ENCODE data around the gene ADARB1. TPM values are rescaled to one million over a fixed set of nuclear protein-coding genes. Genes with fewer than 3 reads are reported as not detected.
A peak's percentile ranks its signal among the peaks of the same experiment; 100 is the strongest.

The ADARB1 gene
- total RNA-seq, 4 donors from 2014 or later: 107 to 231 (median 201) TPM

- intact Hi-C loops (cut with DNase I): no loop called here
- H3K27ac ChIP-seq (replicated peaks in 1 of 4): no peak overlapping the region
- no peak overlapping the region for H3K4me3 ChIP-seq
- peaks cover 21 to 72% (median 52%) of the 10 kb centered on the region in 4 donors for H3K4me1 ChIP-seq
- DNase-seq (ENCODE audit: extremely low spot score): no peak
- no peaks in the 10 kb centered on the region for H3K9me3 ChIP-seq
- TF ChIP-seq POLR2A (IDR thresholded peaks at IDR 0.05; ENCODE audit: low read depth) (no peak), POLR2AphosphoS5 (IDR thresholded peaks at IDR 0.05) (no peak), CTCF (IDR thresholded peaks at IDR 0.05) (no peak), EP300 (IDR thresholded peaks at IDR 0.05) (no peak)
- H3K36me3 ChIP-seq: peaks cover 0 to 24% (median 8%) of the 10 kb centered on the region in 4 donors
- no peaks in the 10 kb centered on the region for H3K27me3 ChIP-seq
- 94% methylated on average over 2 of the region's 2 CpGs for WGBS
Observed at GRCh38 chr21:45118099-45118498, 43.7 kb downstream of the ADARB1 start.

- H3K36me3 ChIP-seq: peaks cover 0 to 21% (median 8%) of the 10 kb centered on the region in 4 donors
- H3K27me3 ChIP-seq: no peaks in the 10 kb centered on the region
- peaks cover 7 to 70% (median 44%) of the 10 kb centered on the region in 4 donors for H3K4me1 ChIP-seq
- peak overlapping the region in 1 of 4 donors; percentile 45 for H3K27ac ChIP-seq (replicated peaks in 1 of 4)
- no peak for DNase-seq (ENCODE audit: extremely low spot score)
- WGBS: 94% methylated on average over 7 of the region's 7 CpGs
- intact Hi-C loops (cut with DNase I): loop anchor here (5.0 kb wide), 1 partner anchor 33 kb away; no protein-coding TSS in a partner anchor
- H3K9me3 ChIP-seq: no peaks in the 10 kb centered on the region
- TF ChIP-seq POLR2A (IDR thresholded peaks at IDR 0.05; ENCODE audit: low read depth): no peak
- no peak for TF ChIP-seq CTCF (IDR thresholded peaks at IDR 0.05)
- TF ChIP-seq EP300 (IDR thresholded peaks at IDR 0.05): no peak
- TF ChIP-seq POLR2AphosphoS5 (IDR thresholded peaks at IDR 0.05): no peak
- no peak overlapping the region for H3K4me3 ChIP-seq
Observed at GRCh38 chr21:45119812-45120211, 45.4 kb downstream of the ADARB1 start.

- peak in 1 of 2 donors; percentile 19 for TF ChIP-seq POLR2AphosphoS5 (IDR thresholded peaks at IDR 0.05)
- no peak for TF ChIP-seq CTCF (IDR thresholded peaks at IDR 0.05)
- H3K36me3 ChIP-seq: peaks cover 0 to 21% (median 8%) of the 10 kb centered on the region in 4 donors
- intact Hi-C loops (cut with DNase I): loop anchor here (5.0 kb wide), 1 partner anchor 34 kb away; no protein-coding TSS in a partner anchor
- no peaks in the 10 kb centered on the region for H3K27me3 ChIP-seq
- WGBS: 81% methylated on average over 6 of the region's 6 CpGs
- H3K9me3 ChIP-seq: no peaks in the 10 kb centered on the region
- H3K27ac ChIP-seq (replicated peaks in 1 of 4): peak overlapping the region in 3 of 4 donors; percentile 3 to 60 (median 45)
- no peak overlapping the region for H3K4me3 ChIP-seq
- no peak for DNase-seq (ENCODE audit: extremely low spot score)
- H3K4me1 ChIP-seq: peaks cover 7 to 70% (median 44%) of the 10 kb centered on the region in 4 donors
Observed at GRCh38 chr21:45120975-45121374, 46.6 kb downstream of the ADARB1 start.

- 91% methylated on average over 6 of the region's 6 CpGs for WGBS
- intact Hi-C loops (cut with DNase I): loop anchor here (5.0 kb wide), 1 partner anchor 35 kb away; no protein-coding TSS in a partner anchor
- Histone ChIP-seq H3K27ac (replicated peaks in 1 of 4) (peak overlapping the region in 2 of 4 donors; percentile 45 to 60), H3K36me3 (peaks cover 0 to 27% (median 6%) of the 10 kb centered on the region in 4 donors), H3K27me3 (no peaks in the 10 kb centered on the region), H3K4me3 (no peak overlapping the region), H3K9me3 (no peaks in the 10 kb centered on the region), H3K4me1 (peaks cover 16 to 71% (median 50%) of the 10 kb centered on the region in 4 donors)
- TF ChIP-seq POLR2A (IDR thresholded peaks at IDR 0.05; ENCODE audit: low read depth) (no peak), CTCF (IDR thresholded peaks at IDR 0.05) (no peak), EP300 (IDR thresholded peaks at IDR 0.05) (no peak), POLR2AphosphoS5 (IDR thresholded peaks at IDR 0.05) (no peak)
- DNase-seq (ENCODE audit: extremely low spot score): no peak
Observed at GRCh38 chr21:45122030-45122429, 47.6 kb downstream of the ADARB1 start.
